ENCODE data around the gene BCR. TPM values are rescaled to one million over a fixed set of nuclear protein-coding genes. Genes with fewer than 3 reads are reported as not detected.

The BCR gene
- total and polyA plus RNA-seq, 2 of the 8 experiments (the other 6 are each of a cell fraction or from before 2014, with no cell fraction given): 66.7 to 130 TPM

DNA sequence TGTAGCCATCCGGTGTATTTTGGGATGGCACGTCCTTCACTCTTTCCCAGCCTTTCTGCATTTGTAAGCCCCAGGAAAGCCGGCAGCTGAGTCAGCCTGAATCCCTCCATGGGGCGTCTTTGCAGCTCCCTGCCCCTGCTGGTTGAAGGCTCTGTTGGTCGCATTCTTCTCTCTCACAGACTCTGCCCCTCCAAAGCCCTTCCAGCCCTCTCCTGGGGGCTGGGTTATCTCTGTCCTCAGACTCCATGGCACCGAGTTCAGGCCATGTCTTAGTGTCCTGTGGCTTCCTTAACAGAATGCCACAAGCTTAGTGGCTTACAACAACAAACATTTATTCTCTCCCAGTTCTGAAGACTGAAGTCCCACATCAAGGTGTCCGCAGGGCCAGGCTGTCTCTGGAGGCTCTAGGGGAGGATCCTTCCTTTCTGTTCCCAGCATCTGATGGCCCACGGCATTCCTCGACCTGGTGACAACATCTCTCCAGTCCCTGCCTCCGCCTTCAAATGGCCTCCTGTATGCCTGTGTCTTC lies 62.2 kb downstream of the BCR start (continued):
- TF ChIP-seq BACH1 (IDR thresholded peaks at IDR 0.05; ENCODE audit: low read length) (peak; percentile 94), SP1 (IDR thresholded peaks at IDR 0.05; ENCODE audit: low read depth, low read length) (peak; percentile 67; the same call in 1 of the 2 replicates), JUND (IDR thresholded peaks at IDR 0.05; ENCODE audit: low read length) (peak; percentile 83), PHF8 (conservative IDR thresholded peaks at IDR 0.05; ENCODE audit: low read depth, low read length) (no peak), YY1 (IDR thresholded peaks at IDR 0.05; ENCODE audit: low read depth, low read length) (0 out of 2 replicates have a peak, but pooled peaks have one; percentile 32), ZNF274 (IDR thresholded peaks at IDR 0.05; ENCODE audit: borderline replicate concordance, extremely low read depth, low read length) (no peak), POLR2AphosphoS5 (IDR thresholded peaks at IDR 0.05; ENCODE audit: low read depth, low read length) (0 out of 2 replicates have a peak, but pooled peaks have one; percentile 26), SP2 (IDR thresholded peaks at IDR 0.05; ENCODE audit: low read length) (no peak), BCL11A (IDR thresholded peaks at IDR 0.05; ENCODE audit: low read depth in 2 of 2, low read length in 2 of 2) (peak in 1 of 2 experiments; percentile 4), FOSL1 (IDR thresholded peaks at IDR 0.05; ENCODE audit: insufficient read depth, low read depth, low read length) (no peak), SP4 (IDR thresholded peaks at IDR 0.05; ENCODE audit: low read length) (no peak), TBP (IDR thresholded peaks at IDR 0.05; ENCODE audit: low read depth, low read length) (peak; percentile 67), SAP30 (IDR thresholded peaks at IDR 0.05; ENCODE audit: insufficient read depth, insufficient replicate concordance, low read length) (peak; percentile 46), JUN (IDR thresholded peaks at IDR 0.05; ENCODE audit: low read depth, low read length) (peak; percentile 69; the same call in 1 of the 2 replicates), RAD21 (IDR thresholded peaks at IDR 0.05 in 1 of 2, conservative IDR thresholded peaks at IDR 0.05 in 1 of 2; ENCODE audit: low read depth in 2 of 2, low read length in 2 of 2) (peak; percentile 19 to 29; a peak in 2 of 4 replicates), CTBP2 (IDR thresholded peaks at IDR 0.05; ENCODE audit: borderline replicate concordance, insufficient read depth, insufficient read length, low read length) (peak; percentile 97), SUZ12 (IDR thresholded peaks at IDR 0.05; ENCODE audit: low read length) (no peak), EP300 (IDR thresholded peaks at IDR 0.05; ENCODE audit: borderline replicate concordance in 1 of 2, low read depth in 2 of 2, low read length in 2 of 2) (peak in 1 of 2 experiments; percentile 67; a peak in 1 of 3 replicates), NANOG (IDR thresholded peaks at IDR 0.05; ENCODE audit: insufficient read depth, low read depth, low read length, poor library complexity, severe bottlenecking) (no peak)

Data from H1 (cell line).